Thymus (tissue), 11 donors: Measurements from ENCODE around the gene UBE2QL1. TPM values are rescaled to one million over a fixed set of nuclear protein-coding genes. Genes with fewer than 3 reads are reported as not detected.

ENCODE experiments used
- DNase-seq, 9 donors: peaks; one replicate each; pipeline ENCODE4 v3.0.0-alpha.2; 2013; ENCODE audit warnings: low spot score in 9 of 9, low read depth in 6 of 9, missing footprints in 1 of 9
- H3K27ac ChIP-seq, 2 donors: one replicate each; pipeline ENCODE4 v1.5.1; 2013; ENCODE audit warnings: control low read depth in 1 of 2, low read depth in 1 of 2, low read length in 1 of 2, mild to moderate bottlenecking in 1 of 2, moderate library complexity in 1 of 2
- H3K27me3 ChIP-seq, 2 donors: one replicate each; pipeline ENCODE4 v1.5.1; 2013; ENCODE audit warnings: low read length in 1 of 2; ENCODE audit not compliant: control insufficient read depth in 2 of 2, insufficient read depth in 1 of 2
- H3K36me3 ChIP-seq, 2 donors: one replicate each; pipeline ENCODE4 v1.5.1; 2013; ENCODE audit warnings: low read length in 1 of 2, mild to moderate bottlenecking in 1 of 2, moderate library complexity in 1 of 2; ENCODE audit not compliant: control insufficient read depth in 2 of 2, insufficient read depth in 2 of 2
- H3K4me1 ChIP-seq, 2 donors: one replicate each; pipeline ENCODE4 v1.5.1; 2013; ENCODE audit warnings: low read length in 2 of 2; ENCODE audit not compliant: control insufficient read depth in 2 of 2, insufficient read depth in 2 of 2
- H3K4me3 ChIP-seq, 2 donors: one replicate each; pipeline ENCODE4 v1.5.1; 2013; ENCODE audit warnings: low read length in 2 of 2, control low read depth in 1 of 2, mild to moderate bottlenecking in 1 of 2
- H3K9me3 ChIP-seq, 2 donors: one replicate each; pipeline ENCODE4 v1.5.1; 2013; ENCODE audit warnings: low read length in 1 of 2, mild to moderate bottlenecking in 1 of 2; ENCODE audit not compliant: control insufficient read depth in 2 of 2, insufficient read depth in 1 of 2
- WGBS: extraction: QIAGEN DNeasy Blood & Tissue Kit; methylation state at CpG from one replicate; pipeline ENCODE4 v1.1.7; 2013; 5-methylcytosine and 5-hydroxymethylcytosine counted together
- polyA plus RNA-seq: library from polyadenylated mRNA; stranded (reverse); fragments of 200-250 nt; gene quantifications from one replicate; pipeline ENCODE4 v1.2.3, GENCODE V29; 2013
- total RNA-seq: library from RNA; stranded (reverse); fragments of 120-200 nt; gene quantifications from one replicate; pipeline ENCODE4 v1.2.4, GENCODE V29; 2013
- donor health status: healthy.

The UBE2QL1 gene
- total and polyA plus RNA-seq, 2 donors: 0.42 to 1.1 TPM

- WGBS: 74% methylated on average over 5 of the region's 5 CpGs
- no peak for DNase-seq
- peaks cover 2 to 18% of the 10 kb centered on the region in 2 donors for H3K27me3 ChIP-seq
- no peak overlapping the region for H3K4me3 ChIP-seq
- no peaks in the 10 kb centered on the region for H3K9me3 ChIP-seq
- H3K4me1 ChIP-seq: no peaks in the 10 kb centered on the region
- H3K36me3 ChIP-seq: no peaks in the 10 kb centered on the region
- no peak overlapping the region for H3K27ac ChIP-seq
These were observed 11.2 kb downstream of the UBE2QL1 start for GRCh38 chr5:6459896-6460295.

GRCh38 chr5:6461006-6461405 lies 12.3 kb downstream of the UBE2QL1 start:
- Histone ChIP-seq H3K9me3 (no peaks in the 10 kb centered on the region), H3K4me3 (no peak overlapping the region), H3K36me3 (no peaks in the 10 kb centered on the region), H3K27me3 (peaks cover 2 to 19% of the 10 kb centered on the region in 2 donors), H3K27ac (no peak overlapping the region), H3K4me1 (no peaks in the 10 kb centered on the region)
- WGBS: 88% methylated on average over 2 of the region's 2 CpGs
- no peak for DNase-seq

DNA sequence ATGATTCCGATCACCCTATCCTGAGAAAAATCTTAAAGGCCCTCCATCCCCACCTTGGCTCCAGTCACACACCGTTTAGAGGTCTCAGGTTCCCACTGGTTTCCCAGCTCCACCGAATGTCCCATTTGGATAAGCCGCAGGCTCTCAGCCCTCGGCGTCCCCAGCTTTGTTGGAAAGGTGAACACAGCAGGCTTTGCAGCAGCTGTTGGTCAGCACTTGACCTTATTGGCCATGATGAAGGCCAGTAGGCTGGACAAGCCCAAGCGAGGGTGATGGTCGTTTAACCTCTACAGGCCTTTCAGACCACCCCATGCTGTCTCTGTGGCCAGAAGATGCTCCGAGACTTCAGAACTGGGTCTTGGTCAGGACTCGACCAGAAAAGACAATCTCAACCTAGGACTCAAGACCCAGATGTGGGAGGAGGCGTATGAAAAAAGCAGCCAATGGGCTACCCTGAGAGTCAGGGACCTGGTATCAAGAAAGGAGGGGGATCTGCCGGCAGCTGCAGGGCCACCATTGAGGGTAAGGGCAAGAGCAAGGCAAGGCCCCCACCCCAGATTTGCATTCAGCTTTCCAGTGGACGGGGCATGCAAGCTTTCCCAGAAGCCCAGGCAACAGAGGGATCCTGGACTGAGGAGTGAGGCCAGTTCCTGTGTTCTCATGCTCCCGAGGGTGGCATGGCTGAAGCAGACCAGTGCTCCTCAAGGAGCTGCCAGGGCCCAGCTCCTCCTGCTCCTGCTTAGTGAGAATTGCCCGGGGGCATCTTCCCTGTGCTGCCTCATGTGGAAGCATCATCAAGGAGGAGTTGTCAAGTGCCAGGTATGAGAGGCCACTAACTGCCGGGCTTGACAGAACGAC lies 13.4 kb downstream of the UBE2QL1 start:
- 96% methylated on average over 17 of the region's 17 CpGs for WGBS
- no peak for DNase-seq
- no peaks in the 10 kb centered on the region for H3K4me1 ChIP-seq
- no peaks in the 10 kb centered on the region for H3K9me3 ChIP-seq
- H3K4me3 ChIP-seq: no peak overlapping the region
- H3K36me3 ChIP-seq: no peaks in the 10 kb centered on the region
- no peak overlapping the region for H3K27ac ChIP-seq
- H3K27me3 ChIP-seq: peaks cover 0 to 17% of the 10 kb centered on the region in 2 donors

DNA sequence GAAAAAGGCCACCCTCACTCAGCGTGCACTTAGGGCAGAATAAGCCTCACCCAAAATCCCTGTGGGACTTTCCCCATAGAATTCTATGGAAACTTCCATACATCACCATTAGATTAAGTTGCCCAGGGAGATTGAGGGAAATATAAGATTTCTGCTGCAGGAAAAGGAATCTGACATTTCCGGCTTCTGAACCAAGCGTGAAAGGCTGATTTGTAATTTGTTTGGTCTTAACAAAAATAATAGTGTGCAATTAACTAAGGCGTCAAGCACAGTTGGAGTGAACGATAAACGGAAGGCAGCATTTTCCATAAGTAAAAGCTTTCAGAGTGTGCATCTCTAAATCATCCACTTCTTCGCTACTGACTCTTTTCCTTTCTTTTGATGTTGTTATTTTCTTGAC lies 14.0 kb downstream of the UBE2QL1 start:
- no peaks in the 10 kb centered on the region for H3K36me3 ChIP-seq
- peaks cover 0 to 14% of the 10 kb centered on the region in 2 donors for H3K27me3 ChIP-seq
- no peaks in the 10 kb centered on the region for H3K4me1 ChIP-seq
- DNase-seq: no peak
- H3K27ac ChIP-seq: no peak overlapping the region
- no peak overlapping the region for H3K4me3 ChIP-seq
- WGBS: 98% methylated on average over 7 of the region's 7 CpGs
- H3K9me3 ChIP-seq: no peaks in the 10 kb centered on the region

GRCh38 chr5:6464441-6464840 lies 15.8 kb downstream of the UBE2QL1 start:
- Histone ChIP-seq H3K36me3 (no peaks in the 10 kb centered on the region), H3K27ac (no peak overlapping the region), H3K27me3 (peaks cover 0 to 20% of the 10 kb centered on the region in 2 donors), H3K9me3 (no peaks in the 10 kb centered on the region), H3K4me1 (no peaks in the 10 kb centered on the region), H3K4me3 (no peak overlapping the region)
- DNase-seq: no peak
- 79% methylated on average over 6 of the region's 6 CpGs for WGBS

- no peak for DNase-seq
- Histone ChIP-seq H3K9me3 (peaks cover 0 to under 1% of the 10 kb centered on the region in 2 donors), H3K27me3 (peaks cover 0 to 20% of the 10 kb centered on the region in 2 donors), H3K27ac (no peak overlapping the region), H3K4me3 (no peak overlapping the region), H3K4me1 (no peaks in the 10 kb centered on the region), H3K36me3 (no peaks in the 10 kb centered on the region)
- WGBS: 53% methylated on average over 28 of the region's 28 CpGs
These were observed 17.5 kb downstream of the UBE2QL1 start for GRCh38 chr5:6465831-6466790.

DNA sequence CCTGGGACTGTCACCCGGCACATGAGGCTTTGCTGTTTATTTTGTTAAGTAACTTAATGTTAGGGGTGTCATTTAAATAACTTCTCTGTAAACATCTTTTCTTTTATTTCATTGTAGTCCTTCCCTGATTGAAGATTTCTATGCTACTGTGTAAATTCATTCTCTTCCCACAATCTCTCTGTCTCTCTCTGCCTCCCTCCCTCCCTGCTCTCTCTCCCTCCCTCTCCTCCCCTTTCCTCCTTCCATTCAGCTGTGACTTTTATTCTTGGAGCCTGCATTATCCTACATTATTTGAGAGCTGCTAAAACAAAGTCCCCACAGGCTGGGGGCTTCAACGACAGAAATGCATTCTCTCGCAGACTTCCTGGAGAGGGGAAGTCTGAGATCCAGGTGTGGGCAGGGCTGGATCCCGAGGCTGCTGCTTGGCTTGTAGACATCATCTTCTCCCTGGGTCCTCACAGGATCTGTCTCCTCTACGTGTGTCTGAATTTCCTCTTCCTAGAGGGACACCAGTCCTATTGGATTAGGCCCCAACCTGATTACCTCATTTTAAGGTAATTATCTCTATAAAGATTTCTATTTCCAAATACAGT lies 18.4 kb downstream of the UBE2QL1 start:
- Histone ChIP-seq H3K27ac (no peak overlapping the region), H3K27me3 (peaks cover 0 to 20% of the 10 kb centered on the region in 2 donors), H3K36me3 (no peaks in the 10 kb centered on the region), H3K4me1 (no peaks in the 10 kb centered on the region), H3K4me3 (no peak overlapping the region), H3K9me3 (peaks cover 0 to 3% of the 10 kb centered on the region in 2 donors)
- no peak for DNase-seq
- WGBS: 81% methylated on average over 5 of the region's 5 CpGs

DNA sequence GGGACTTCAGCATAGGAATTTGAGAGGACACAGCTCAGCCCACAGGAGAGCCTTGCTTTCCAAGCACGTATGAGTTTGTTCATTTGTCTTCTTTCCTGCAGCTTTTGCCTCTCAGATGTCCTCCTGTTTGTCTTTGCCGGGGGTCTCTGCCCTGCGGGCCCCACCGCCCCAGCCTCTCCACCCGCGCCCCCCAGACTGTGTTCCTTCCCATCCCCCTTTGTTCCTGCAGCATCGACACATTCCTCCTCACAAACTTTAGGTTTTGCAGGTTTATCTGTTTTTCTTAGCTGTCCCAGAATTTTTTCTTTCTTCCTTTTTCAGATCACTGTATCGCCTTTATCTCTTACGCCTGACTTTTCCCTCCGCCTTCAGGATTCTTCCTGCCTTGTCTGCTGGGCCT lies 18.9 kb downstream of the UBE2QL1 start:
- H3K4me3 ChIP-seq: no peak overlapping the region
- no peaks in the 10 kb centered on the region for H3K36me3 ChIP-seq
- 95% methylated on average over 10 of the region's 10 CpGs for WGBS
- DNase-seq: no peak
- H3K27me3 ChIP-seq: peaks cover 0 to 17% of the 10 kb centered on the region in 2 donors
- H3K4me1 ChIP-seq: no peaks in the 10 kb centered on the region
- no peak overlapping the region for H3K27ac ChIP-seq
- peaks cover 0 to 3% of the 10 kb centered on the region in 2 donors for H3K9me3 ChIP-seq
